K562 (cell line): Measurements from ENCODE around the gene TARM1. TPM values are rescaled to one million over a fixed set of nuclear protein-coding genes. Genes with fewer than 3 reads are reported as not detected.

Experiments used
- ATAC-seq: fragments of 200-7000 bp; cut with Tn5 transposase; 3 replicates; pipeline ENCODE4 v1.9.1; 2020; ENCODE audit warnings: moderate library complexity
- BruUV-seq: library from RNA; stranded (reverse); fragments of 400-500 nt; replicated peaks from 2 replicates; lab custom pipeline; 2021; lab: Mats Ljungman, UMichigan
- CTCF ChIA-PET: fragments of 300-600 bp; formaldehyde crosslinking; extraction: SDS; loops from one replicate; lab custom pipeline; 2021; ENCODE audit warnings: low intra/inter-chr PET ratio; lab: Yijun Ruan, JAX
- POLR2A ChIA-PET: fragments of 300-600, 350-650 bp; sonication (Branson Sonifier 250); formaldehyde crosslinking; extraction: SDS; loops from one replicate; lab custom pipeline; 2021; ENCODE audit warnings: antibody characterized with exemption, inconsistent platforms; lab: Yijun Ruan, JAX
- DNase-seq, 4 experiments: peaks; one replicate each; pipeline versions ENCODE4 v3.0.0 to v3.0.0-alpha.2; 2011 to 2018; ENCODE audit warnings: low spot score in 3 of 4, mixed read lengths in 3 of 4; ENCODE audit errors: extremely low read depth in 1 of 4
- FAIRE-seq: peaks from 2 replicates; lab custom pipeline; 2011; peaks lifted over from hg19 to GRCh38; lab: Jason Lieb, UNC
- H2AFZ ChIP-seq: 2 replicates; pipeline ENCODE4 v1.6.0; 2011; ENCODE audit warnings: low read depth, low read length, control low read depth, inconsistent platforms
- H3K27ac ChIP-seq: fragments of 200-600 bp; 3 replicates; pipeline ENCODE4 v1.8.0; 2011; ENCODE audit warnings: low read depth, mild to moderate bottlenecking, control low read depth, inconsistent platforms, low read length, moderate library complexity, mixed read lengths; ENCODE audit errors: extremely low read depth
- H3K27me3 ChIP-seq, 2 experiments: fragments of 300-600 bp in 1 of 2; 2 replicates in 1 of 2; 3 replicates in 1 of 2; pipeline versions ENCODE4 v1.6.0 to v1.8.0; 2011; ENCODE audit warnings: inconsistent platforms in 2 of 2, low read length in 2 of 2, mild to moderate bottlenecking in 1 of 2, mixed read lengths in 1 of 2, moderate library complexity in 1 of 2; ENCODE audit not compliant: control insufficient read depth in 2 of 2, insufficient read depth in 2 of 2
- H3K36me3 ChIP-seq: fragments of 300-600 bp; 3 replicates; pipeline ENCODE4 v1.8.0; 2011; ENCODE audit warnings: mild to moderate bottlenecking, low read length, inconsistent platforms; ENCODE audit not compliant: control insufficient read depth, insufficient read depth
- H3K4me1 ChIP-seq, 2 experiments: fragments of 200-600 bp in 1 of 2; replicated peaks in 1 of 2; 2 replicates in 1 of 2; 3 replicates in 1 of 2; pipeline versions ENCODE4 v1.5.1 to v1.8.0; 2011; ENCODE audit warnings: inconsistent platforms in 2 of 2, low read length in 2 of 2, mild to moderate bottlenecking in 1 of 2, mixed read lengths in 1 of 2, moderate library complexity in 1 of 2; ENCODE audit not compliant: control insufficient read depth in 2 of 2, insufficient read depth in 2 of 2
- H3K4me2 ChIP-seq: 2 replicates; pipeline ENCODE4 v1.6.1; 2011; ENCODE audit warnings: low read length, control low read depth, inconsistent platforms, mixed read lengths; ENCODE audit not compliant: insufficient read depth
- H3K4me3 ChIP-seq: fragments of 200-600 bp; sonication (generic), shearing (Covaris generic); 2 replicates; pipeline ENCODE4 v1.5.1; 2016; ENCODE audit warnings: control low read depth, inconsistent platforms
- H3K79me2 ChIP-seq: fragments of 200-600 bp; 3 replicates; pipeline ENCODE4 v1.8.0; 2011; ENCODE audit warnings: low read length, inconsistent platforms; ENCODE audit not compliant: control insufficient read depth, insufficient read depth
- H3K9ac ChIP-seq, 2 experiments: 2 replicates each; pipeline versions ENCODE4 v1.6.0 to v1.6.1; 2011; ENCODE audit warnings: low read depth in 2 of 2, low read length in 2 of 2, control low read depth in 1 of 2, inconsistent platforms in 1 of 2, mild to moderate bottlenecking in 1 of 2, mixed read lengths in 1 of 2; ENCODE audit not compliant: insufficient read depth in 1 of 2
- H3K9me1 ChIP-seq: one replicate; pipeline ENCODE4 v1.6.0; 2011; ENCODE audit warnings: inconsistent platforms, mild to moderate bottlenecking, low read length, moderate library complexity; ENCODE audit not compliant: control insufficient read depth, insufficient read depth
- H3K9me3 ChIP-seq: replicated peaks from 2 replicates; pipeline ENCODE4 v1.5.1; 2011; ENCODE audit warnings: low read depth, low read length, inconsistent platforms; ENCODE audit not compliant: control insufficient read depth, insufficient read depth
- H4K20me1 ChIP-seq: replicated peaks from 2 replicates; pipeline ENCODE4 v1.6.1; 2011; ENCODE audit warnings: low read length, inconsistent platforms, mixed read lengths; ENCODE audit not compliant: control insufficient read depth, insufficient read depth
- EWSR1 ChIP-seq: fragments of 450-650 bp; IDR thresholded peaks from 2 replicates; pipeline ENCODE4 v1.6.1; 2018; ENCODE audit warnings: borderline replicate concordance, mild to moderate bottlenecking, low read depth, moderate library complexity; ENCODE audit not compliant: partially characterized antibody
- NFIC ChIP-seq: fragments of 450-650 bp; IDR thresholded peaks from 2 replicates; pipeline ENCODE4 v1.6.1; 2017; ENCODE audit warnings: mild to moderate bottlenecking, inconsistent platforms
- NFYB ChIP-seq: IDR thresholded peaks from 2 replicates; pipeline ENCODE4 v1.6.1; 2011; ENCODE audit warnings: mild to moderate bottlenecking, moderate library complexity; ENCODE audit not compliant: insufficient read length; ENCODE audit errors: extremely low read depth
- RHOXF2B ChIP-seq: fragments of 250-450 bp; sonication (Bioruptor Pico); conservative IDR thresholded peaks from 2 replicates; pipeline ENCODE4 v1.5.1; 2021
- RNF2 ChIP-seq: sonication (generic); IDR thresholded peaks from 2 replicates; pipeline ENCODE4 v1.6.1; 2016
- SLC30A9 ChIP-seq: fragments of 250-450 bp; sonication (Bioruptor Pico); IDR thresholded peaks from 2 replicates; pipeline ENCODE4 v1.8.0; 2022; ENCODE audit warnings: mild to moderate bottlenecking, moderate library complexity
- SMAD3 ChIP-seq: fragments of 450-650 bp; formaldehyde crosslinking; conservative IDR thresholded peaks from 2 replicates; pipeline ENCODE4 v1.4.0; 2020; ENCODE audit warnings: mild to moderate bottlenecking
- TARDBP ChIP-seq: fragments of 450-650 bp; IDR thresholded peaks from 2 replicates; pipeline ENCODE4 v1.6.1; 2016
- ZNF174 ChIP-seq: fragments of 250-450 bp; sonication (Bioruptor Pico); IDR thresholded peaks from 2 replicates; pipeline ENCODE4 v1.4.0; 2020; ENCODE audit warnings: mild to moderate bottlenecking
- WGBS: fragments of 100-300 bp; shearing (Covaris generic); methylation state at CpG from one replicate; pipeline ENCODE4 v1.1.6; 2016; ENCODE audit warnings: low coverage, mixed read lengths; ENCODE audit not compliant: insufficient coverage; ENCODE audit errors: missing lambda C conversion rate; 5-methylcytosine and 5-hydroxymethylcytosine counted together
- in situ Hi-C: fragments of 300-500 bp; cut with MboI; formaldehyde crosslinking; loops from 4 replicates; pipeline ENCODE4 v1.15.0; 2018; ENCODE audit warnings: inconsistent platforms, mixed read lengths
- intact Hi-C: fragments of 100-400 bp; cut with micrococcal nuclease; formaldehyde crosslinking; loops from 2 replicates; pipeline ENCODE4 v1.14.2; 2022
- polyA plus RNA-seq, 8 experiments: library from polyadenylated mRNA; depleted of rRNA in 4 of 8; stranded (reverse) in 5 of 8; unstranded in 3 of 8; fragments of >200 nt; fragmentation: Nextera tagmentation in 2 of 8; fragmentation: Illumina TruSeq in 1 of 8; extraction: Ambion mirVana in 2 of 8; extraction: Trizol in 1 of 8; gene quantifications; 2 replicates each; pipeline versions ENCODE4 v1.2.1 to v1.2.3, GENCODE V29; 2011 to 2014; ENCODE audit warnings: inconsistent platforms in 1 of 8, missing spikeins in 1 of 8
- total RNA-seq, 7 experiments: library from RNA; depleted of rRNA in 6 of 7; stranded (reverse); fragments of >200 nt in 6 of 7; fragmentation: Illumina TruSeq in 2 of 7; extraction: Trizol in 2 of 7; gene quantifications; 2 replicates each; pipeline versions ENCODE4 v1.2.1 to v1.2.3, GENCODE V29; 2011 to 2021; ENCODE audit warnings: low replicate concordance in 1 of 7

Gene TARM1
- total and polyA plus RNA-seq, 9 of the 15 experiments (the other 6 are each of a cell fraction or from before 2014, with no cell fraction given): not detected

GRCh38 chr19:54074851-54075250, 6.3 kb downstream of the TARM1 start:
- Histone ChIP-seq H3K9me1 (no peaks in the 10 kb centered on the region), H3K4me1 (no peaks in the 10 kb centered on the region), H3K79me2 (no peaks in the 10 kb centered on the region), H3K4me2 (no peak overlapping the region), H3K9ac (no peak overlapping the region), H3K36me3 (no peaks in the 10 kb centered on the region), H3K27me3 (peaks cover 5 to 48% of the 10 kb centered on the region in 2 experiments; a peak in 3 of 5 replicates), H3K4me3 (no peak overlapping the region), H3K27ac (no peak overlapping the region), H4K20me1 (no peaks in the 10 kb centered on the region), H2AFZ (no peak overlapping the region), H3K9me3 (no peaks in the 10 kb centered on the region)
- BruUV-seq: no TSS peak
- POLR2A ChIA-PET: no interaction called here
- FAIRE-seq: no peak
- 2% methylated on average over 9 of the region's 9 CpGs for WGBS
- no peak for ATAC-seq
- peak in 2 of 4 experiments; percentile 1 to 2 for DNase-seq
- intact Hi-C loops: no loop called here
- TF ChIP-seq NFIC (0 out of 2 replicates have a peak, but pooled peaks have one; percentile 6), RHOXF2B (no peak)
- CTCF ChIA-PET: no interaction called here
- in situ Hi-C loops: no loop called here

GRCh38 chr19:54073829-54074228, 7.3 kb downstream of the TARM1 start:
- in situ Hi-C loops: no loop called here
- no peaks in the 10 kb centered on the region for H3K79me2 ChIP-seq
- no peak for FAIRE-seq
- intact Hi-C loops: no loop called here
- H3K9me1 ChIP-seq: no peaks in the 10 kb centered on the region
- peak; percentile 65 for ATAC-seq
- H3K27ac ChIP-seq: no peak overlapping the region
- peak in 3 of 4 experiments; percentile 3 to 14 (median 3) for DNase-seq
- no peaks in the 10 kb centered on the region for H3K9me3 ChIP-seq
- H3K36me3 ChIP-seq: no peaks in the 10 kb centered on the region
- no peak overlapping the region for H3K9ac ChIP-seq
- WGBS: 3% methylated on average over 10 of the region's 10 CpGs
- H3K27me3 ChIP-seq: peaks cover 8 to 46% of the 10 kb centered on the region in 2 experiments; a peak in 3 of 5 replicates
- H3K4me2 ChIP-seq: no peak overlapping the region
- no peaks in the 10 kb centered on the region for H3K4me1 ChIP-seq
- no peaks in the 10 kb centered on the region for H4K20me1 ChIP-seq
- POLR2A ChIA-PET: no interaction called here
- CTCF ChIA-PET: no interaction called here
- no peak overlapping the region for H2AFZ ChIP-seq
- no TSS peak for BruUV-seq
- no peak overlapping the region for H3K4me3 ChIP-seq
- TF ChIP-seq EWSR1 (no peak), SLC30A9 (CRISPR knock-in tag) (no peak), NFYB (no peak), ZNF174 (no peak), TARDBP (no peak), SMAD3 (CRISPR knock-in tag) (no peak), RNF2 (no peak)
